ENCODE measurements around the gene MRPL36. TPM values are rescaled to one million over a fixed set of nuclear protein-coding genes. Genes with fewer than 3 reads are reported as not detected.

MRPL36 gene
- total RNA-seq, 1 experiment from 2014 or later = 96.3 TPM

GRCh38 chr5:1762121-1762882 lies 37.3 kb downstream of the MRPL36 start:
- Histone ChIP-seq H3K9me3 (replicated peaks) (0 out of 2 replicates have a peak, but pooled peaks cover 3% of the 10 kb centered on the region), H3K4me3 (no peak overlapping the region), H3K4me1 (replicated peaks) (peaks cover 19% of the 10 kb centered on the region), H3K36me3 (no peaks in the 10 kb centered on the region), H3K27ac (no peak overlapping the region), H3K27me3 (replicated peaks) (peaks cover 71% of the 10 kb centered on the region)
- peak in 1 of 2 experiments; percentile 38 for DNase-seq (ENCODE audit: low read depth in 1 of 2, low spot score in 2 of 2)

- 0 out of 2 replicates have a peak, but pooled peaks cover 3% of the 10 kb centered on the region for H3K9me3 ChIP-seq (replicated peaks)
- peaks cover 62% of the 10 kb centered on the region for H3K27me3 ChIP-seq (replicated peaks)
- H3K36me3 ChIP-seq = no peaks in the 10 kb centered on the region
- no peak overlapping the region for H3K4me3 ChIP-seq
- DNase-seq (ENCODE audit: low read depth in 1 of 2, low spot score in 2 of 2) = peak in 1 of 2 experiments; percentile 43
- no peak overlapping the region for H3K27ac ChIP-seq
- H3K4me1 ChIP-seq (replicated peaks) = peaks cover 19% of the 10 kb centered on the region
These were observed 38.2 kb downstream of the MRPL36 start for GRCh38 chr5:1761453-1761755.

- no peak overlapping the region for H3K27ac ChIP-seq
- H3K9me3 ChIP-seq (replicated peaks) = 0 out of 2 replicates have a peak, but pooled peaks cover 3% of the 10 kb centered on the region
- H3K4me3 ChIP-seq = no peak overlapping the region
- H3K4me1 ChIP-seq (replicated peaks) = peaks cover 19% of the 10 kb centered on the region
- H3K27me3 ChIP-seq (replicated peaks) = peaks cover 56% of the 10 kb centered on the region
- peak in 1 of 2 experiments; percentile 37 for DNase-seq (ENCODE audit: low read depth in 1 of 2, low spot score in 2 of 2)
- no peaks in the 10 kb centered on the region for H3K36me3 ChIP-seq
These were observed 38.8 kb downstream of the MRPL36 start for GRCh38 chr5:1760656-1761452.

GRCh38 chr5:1760231-1760630 lies 39.4 kb downstream of the MRPL36 start:
- Histone ChIP-seq H3K27ac (no peak overlapping the region), H3K4me3 (no peak overlapping the region), H3K4me1 (replicated peaks) (peaks cover 18% of the 10 kb centered on the region), H3K27me3 (replicated peaks) (peaks cover 50% of the 10 kb centered on the region), H3K9me3 (replicated peaks) (no peaks in the 10 kb centered on the region), H3K36me3 (no peaks in the 10 kb centered on the region)
- DNase-seq (ENCODE audit: low read depth in 1 of 2, low spot score in 2 of 2) = no peak

- peaks cover 42% of the 10 kb centered on the region for H3K27me3 ChIP-seq (replicated peaks)
- DNase-seq (ENCODE audit: low read depth in 1 of 2, low spot score in 2 of 2) = peak in 1 of 2 experiments; percentile 41
- H3K9me3 ChIP-seq (replicated peaks) = no peaks in the 10 kb centered on the region
- H3K4me1 ChIP-seq (replicated peaks) = peaks cover 11% of the 10 kb centered on the region; the same call in 1 of the 2 replicates
- H3K4me3 ChIP-seq = no peak overlapping the region
- H3K36me3 ChIP-seq = no peaks in the 10 kb centered on the region
- no peak overlapping the region for H3K27ac ChIP-seq
These were observed 40.2 kb downstream of the MRPL36 start for GRCh38 chr5:1759378-1759970.

- H3K27me3 ChIP-seq (replicated peaks) = peaks cover 33% of the 10 kb centered on the region
- H3K36me3 ChIP-seq = no peaks in the 10 kb centered on the region
- H3K4me3 ChIP-seq = no peak overlapping the region
- no peak for DNase-seq (ENCODE audit: low read depth in 1 of 2, low spot score in 2 of 2)
- no peaks in the 10 kb centered on the region for H3K9me3 ChIP-seq (replicated peaks)
- 0 out of 2 replicates have a peak, but pooled peaks cover 3% of the 10 kb centered on the region for H3K4me1 ChIP-seq (replicated peaks)
- no peak overlapping the region for H3K27ac ChIP-seq
These were observed 41.1 kb downstream of the MRPL36 start for GRCh38 chr5:1758574-1758973.

- Histone ChIP-seq H3K27ac (no peak overlapping the region), H3K27me3 (replicated peaks) (peaks cover 27% of the 10 kb centered on the region), H3K9me3 (replicated peaks) (no peaks in the 10 kb centered on the region), H3K4me3 (no peak overlapping the region), H3K4me1 (replicated peaks) (no peaks in the 10 kb centered on the region), H3K36me3 (no peaks in the 10 kb centered on the region)
- peak in 1 of 2 experiments; percentile 45 for DNase-seq (ENCODE audit: low read depth in 1 of 2, low spot score in 2 of 2)
These were observed 42.1 kb downstream of the MRPL36 start for GRCh38 chr5:1757511-1757910.

GRCh38 chr5:1756481-1756880 lies 43.2 kb downstream of the MRPL36 start:
- Histone ChIP-seq H3K4me1 (replicated peaks) (no peaks in the 10 kb centered on the region), H3K27me3 (replicated peaks) (peaks cover 24% of the 10 kb centered on the region), H3K9me3 (replicated peaks) (no peaks in the 10 kb centered on the region), H3K36me3 (no peaks in the 10 kb centered on the region), H3K27ac (no peak overlapping the region), H3K4me3 (no peak overlapping the region)
- DNase-seq (ENCODE audit: low read depth in 1 of 2, low spot score in 2 of 2) = peak in 1 of 2 experiments; percentile 13

GRCh38 chr5:1755321-1755949 lies 44.2 kb downstream of the MRPL36 start:
- Histone ChIP-seq H3K27ac (no peak overlapping the region), H3K36me3 (no peaks in the 10 kb centered on the region), H3K4me3 (no peak overlapping the region), H3K27me3 (replicated peaks) (peaks cover 16% of the 10 kb centered on the region), H3K4me1 (replicated peaks) (no peaks in the 10 kb centered on the region), H3K9me3 (replicated peaks) (no peaks in the 10 kb centered on the region)
- peak in 1 of 2 experiments; percentile 34 for DNase-seq (ENCODE audit: low read depth in 1 of 2, low spot score in 2 of 2)

- H3K4me3 ChIP-seq = no peak overlapping the region
- H3K27me3 ChIP-seq (replicated peaks) = peaks cover 9% of the 10 kb centered on the region
- H3K4me1 ChIP-seq (replicated peaks) = no peaks in the 10 kb centered on the region
- no peaks in the 10 kb centered on the region for H3K9me3 ChIP-seq (replicated peaks)
- no peak overlapping the region for H3K27ac ChIP-seq
- no peaks in the 10 kb centered on the region for H3K36me3 ChIP-seq
- DNase-seq (ENCODE audit: low read depth in 1 of 2, low spot score in 2 of 2) = peak in 1 of 2 experiments; percentile 41
These were observed 45.0 kb downstream of the MRPL36 start for GRCh38 chr5:1754531-1755220.

GRCh38 chr5:1753490-1753889 lies 46.1 kb downstream of the MRPL36 start:
- Histone ChIP-seq H3K27me3 (replicated peaks) (peaks cover 8% of the 10 kb centered on the region), H3K4me1 (replicated peaks) (no peaks in the 10 kb centered on the region), H3K9me3 (replicated peaks) (no peaks in the 10 kb centered on the region), H3K4me3 (no peak overlapping the region), H3K27ac (no peak overlapping the region), H3K36me3 (no peaks in the 10 kb centered on the region)
- DNase-seq (ENCODE audit: low read depth in 1 of 2, low spot score in 2 of 2) = peak in 1 of 2 experiments; percentile 27

GRCh38 chr5:1752881-1753280 lies 46.8 kb downstream of the MRPL36 start:
- DNase-seq (ENCODE audit: low read depth in 1 of 2, low spot score in 2 of 2) = no peak
- Histone ChIP-seq H3K4me1 (replicated peaks) (no peaks in the 10 kb centered on the region), H3K36me3 (no peaks in the 10 kb centered on the region), H3K4me3 (no peak overlapping the region), H3K27me3 (replicated peaks) (peaks cover 6% of the 10 kb centered on the region), H3K9me3 (replicated peaks) (no peaks in the 10 kb centered on the region), H3K27ac (no peak overlapping the region)

Measured in SJSA1 (cell line).